HEK293 (cell line): ENCODE results near the gene CWF19L1.
A peak's percentile ranks its signal among the peaks of the same experiment; 100 is the strongest.

Source experiments
- CTCF ChIA-PET: fragments of 350-600 bp; formaldehyde crosslinking; extraction: SDS; loops from one replicate; lab custom pipeline; 2021; ENCODE audit warnings: antibody characterized with exemption; lab: Yijun Ruan, JAX
- POLR2A ChIA-PET: fragments of 300-600 bp; formaldehyde crosslinking; extraction: SDS; loops from one replicate; lab custom pipeline; 2020; ENCODE audit warnings: antibody characterized with exemption, inconsistent platforms; lab: Yijun Ruan, JAX
- H3K27ac ChIP-seq: fragments of 200-500 bp; sonication (Bioruptor generic); 2 replicates; pipeline ENCODE4 v1.5.1; 2014; ENCODE audit warnings: low read depth, low read length, control low read depth, inconsistent platforms; ENCODE audit errors: extremely low read depth
- H3K36me3 ChIP-seq, 2 experiments: fragments of 200-500 bp in 1 of 2; sonication (Bioruptor generic) in 1 of 2; 1 replicate in 1 of 2; 2 replicates in 1 of 2; pipeline ENCODE4 v1.5.1; 2014 to 2017; ENCODE audit warnings: inconsistent platforms in 2 of 2, low read length in 2 of 2; ENCODE audit not compliant: control insufficient read depth in 2 of 2, insufficient read depth in 1 of 2
- H3K4me1 ChIP-seq: fragments of 200-500 bp; sonication (Bioruptor generic); 2 replicates; pipeline ENCODE4 v1.5.1; 2014; ENCODE audit warnings: mild to moderate bottlenecking, low read length, inconsistent platforms; ENCODE audit not compliant: control insufficient read depth, insufficient read depth
- H3K4me3 ChIP-seq: 2 replicates; pipeline ENCODE4 v1.5.1; 2011; ENCODE audit warnings: low read depth, mild to moderate bottlenecking, control low read depth, low read length, moderate library complexity
- H3K9me3 ChIP-seq: fragments of 200-500 bp; sonication (Bioruptor generic); 2 replicates; pipeline ENCODE4 v1.5.1; 2014; ENCODE audit warnings: low read depth, low read length, inconsistent platforms; ENCODE audit not compliant: control insufficient read depth, insufficient read depth
- GLIS2 ChIP-seq: fragments of 450-650 bp; formaldehyde crosslinking; IDR thresholded peaks from 2 replicates; pipeline ENCODE4 v1.5.1; 2016; ENCODE audit warnings: missing biosample characterization, missing genetic modification characterization
- RBAK ChIP-seq: fragments of 450-650 bp; formaldehyde crosslinking; IDR thresholded peaks from 2 replicates; pipeline ENCODE4 v1.5.1; 2016; ENCODE audit warnings: missing biosample characterization, missing genetic modification characterization
- SALL2 ChIP-seq: fragments of 450-650 bp; formaldehyde crosslinking; IDR thresholded peaks from 2 replicates; pipeline ENCODE4 v1.5.0; 2017; ENCODE audit warnings: missing biosample characterization, mild to moderate bottlenecking, missing genetic modification characterization, borderline replicate concordance
- SP7 ChIP-seq: fragments of 450-650 bp; formaldehyde crosslinking; IDR thresholded peaks from 2 replicates; pipeline ENCODE4 v1.5.1; 2016; ENCODE audit warnings: missing biosample characterization, missing genetic modification characterization
- ZFP3 ChIP-seq: fragments of 450-650 bp; formaldehyde crosslinking; IDR thresholded peaks from 2 replicates; pipeline ENCODE4 v1.5.1; 2016; ENCODE audit warnings: low read depth, missing biosample characterization, missing genetic modification characterization
- ZNF114 ChIP-seq: fragments of 450-650 bp; formaldehyde crosslinking; IDR thresholded peaks from 2 replicates; pipeline ENCODE4 v1.5.0; 2017; ENCODE audit warnings: missing biosample characterization, missing genetic modification characterization
- ZNF157 ChIP-seq: fragments of 450-650 bp; formaldehyde crosslinking; IDR thresholded peaks from 2 replicates; pipeline ENCODE4 v1.5.1; 2016; ENCODE audit warnings: missing biosample characterization, missing genetic modification characterization
- ZNF175 ChIP-seq: fragments of 450-650 bp; formaldehyde crosslinking; IDR thresholded peaks from 2 replicates; pipeline ENCODE4 v1.5.1; 2016; ENCODE audit warnings: missing biosample characterization, missing genetic modification characterization
- ZNF18 ChIP-seq: fragments of 450-650 bp; formaldehyde crosslinking; IDR thresholded peaks from 2 replicates; pipeline ENCODE4 v1.5.1; 2016; ENCODE audit warnings: missing biosample characterization, missing genetic modification characterization
- ZNF19 ChIP-seq: fragments of 450-650 bp; formaldehyde crosslinking; IDR thresholded peaks from 2 replicates; pipeline ENCODE4; 2016; ENCODE audit warnings: missing biosample characterization, missing genetic modification characterization, low read depth
- ZNF221 ChIP-seq: fragments of 450-650 bp; formaldehyde crosslinking; IDR thresholded peaks from 2 replicates; pipeline ENCODE4 v1.5.1; 2017; ENCODE audit warnings: missing biosample characterization, missing genetic modification characterization, borderline replicate concordance
- ZNF311 ChIP-seq: fragments of 450-650 bp; formaldehyde crosslinking; IDR thresholded peaks from 2 replicates; pipeline ENCODE4 v1.5.1; 2017; ENCODE audit warnings: missing biosample characterization, missing genetic modification characterization, borderline replicate concordance
- ZNF426 ChIP-seq: fragments of 450-650 bp; formaldehyde crosslinking; IDR thresholded peaks from 2 replicates; pipeline ENCODE4 v1.5.1; 2017; ENCODE audit warnings: missing biosample characterization, missing genetic modification characterization, mild to moderate bottlenecking, inconsistent platforms, moderate library complexity
- ZNF473 ChIP-seq: fragments of 450-650 bp; formaldehyde crosslinking; IDR thresholded peaks from 2 replicates; pipeline ENCODE4 v1.5.1; 2017; ENCODE audit warnings: missing biosample characterization, missing genetic modification characterization
- ZNF571 ChIP-seq: fragments of 450-650 bp; formaldehyde crosslinking; IDR thresholded peaks from 2 replicates; pipeline ENCODE4 v1.5.0; 2017; ENCODE audit warnings: missing biosample characterization, missing genetic modification characterization
- ZNF621 ChIP-seq: fragments of 450-650 bp; formaldehyde crosslinking; IDR thresholded peaks from 2 replicates; pipeline ENCODE4 v1.5.1; 2017; ENCODE audit warnings: missing biosample characterization, missing genetic modification characterization
- ZNF704 ChIP-seq: fragments of 450-650 bp; formaldehyde crosslinking; IDR thresholded peaks from 2 replicates; pipeline ENCODE4 v1.5.1; 2016; ENCODE audit warnings: missing biosample characterization, missing genetic modification characterization
- ZSCAN16 ChIP-seq: fragments of 450-650 bp; formaldehyde crosslinking; IDR thresholded peaks from 2 replicates; pipeline ENCODE4 v1.5.1; 2016; ENCODE audit warnings: missing biosample characterization, missing genetic modification characterization
- TF ChIP-seq, protein P1 (sequence below): fragments of 450-650 bp; formaldehyde crosslinking; IDR thresholded peaks from 2 replicates; pipeline ENCODE4 v1.5.1; 2016; ENCODE audit warnings: missing biosample characterization, missing genetic modification characterization

Gene CWF19L1

GRCh38 chr10:100194711-100195110, 72.7 kb downstream of the CWF19L1 start:
- POLR2A ChIA-PET: no interaction called here
- Histone ChIP-seq H3K4me1 (no peaks in the 10 kb centered on the region), H3K27ac (no peak overlapping the region), H3K9me3 (no peaks in the 10 kb centered on the region), H3K4me3 (no peak overlapping the region), H3K36me3 (peaks cover 39 to 90% of the 10 kb centered on the region in 2 experiments)
- CTCF ChIA-PET: interaction anchor here (1.2 to 1.5 kb wide), 2 partner anchors 27 to 349 kb away, joined by 3 to 4 read pairs; no protein-coding TSS in a partner anchor
- TF ChIP-seq ZNF175 (tag by site-specific recombination): no peak
- no peak for TF ChIP-seq RBAK
- no peak for TF ChIP-seq ZNF621 (tag by site-specific recombination)
- TF ChIP-seq ZNF704 (tag by site-specific recombination): no peak
- no peak for TF ChIP-seq GLIS2 (tag by site-specific recombination)
- TF ChIP-seq ZNF18 (tag by site-specific recombination): no peak
- no peak for TF ChIP-seq ZNF221 (tag by site-specific recombination)
- no peak for TF ChIP-seq ZNF19
- no peak for TF ChIP-seq ZNF114 (tag by site-specific recombination)
- TF ChIP-seq ZFP3: no peak
- no peak for TF ChIP-seq ZNF426 (tag by site-specific recombination)
- no peak for TF ChIP-seq ZNF571
- no peak for TF ChIP-seq SALL2
- TF ChIP-seq ZNF473 (tag by site-specific recombination): no peak
- TF ChIP-seq, protein P1, sequence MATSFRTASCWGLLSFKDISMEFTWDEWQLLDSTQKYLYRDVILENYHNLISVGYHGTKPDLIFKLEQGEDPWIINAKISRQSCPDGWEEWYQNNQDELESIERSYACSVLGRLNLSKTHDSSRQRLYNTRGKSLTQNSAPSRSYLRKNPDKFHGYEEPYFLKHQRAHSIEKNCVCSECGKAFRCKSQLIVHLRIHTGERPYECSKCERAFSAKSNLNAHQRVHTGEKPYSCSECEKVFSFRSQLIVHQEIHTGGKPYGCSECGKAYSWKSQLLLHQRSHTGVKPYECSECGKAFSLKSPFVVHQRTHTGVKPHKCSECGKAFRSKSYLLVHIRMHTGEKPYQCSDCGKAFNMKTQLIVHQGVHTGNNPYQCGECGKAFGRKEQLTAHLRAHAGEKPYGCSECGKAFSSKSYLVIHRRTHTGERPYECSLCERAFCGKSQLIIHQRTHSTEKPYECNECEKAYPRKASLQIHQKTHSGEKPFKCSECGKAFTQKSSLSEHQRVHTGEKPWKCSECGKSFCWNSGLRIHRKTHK: no peak
- TF ChIP-seq ZSCAN16 (tag by site-specific recombination): no peak
- no peak for TF ChIP-seq ZNF311 (tag by site-specific recombination)
- TF ChIP-seq, all 188 proteins: peak for 0

GRCh38 chr10:100192350-100192749, 75.1 kb downstream of the CWF19L1 start:
- Histone ChIP-seq H3K4me1 (no peaks in the 10 kb centered on the region), H3K4me3 (no peak overlapping the region), H3K36me3 (peaks cover 32 to 76% of the 10 kb centered on the region in 2 experiments), H3K9me3 (no peaks in the 10 kb centered on the region), H3K27ac (no peak overlapping the region)
- CTCF ChIA-PET: no interaction called here
- POLR2A ChIA-PET: no interaction called here
- no peak for TF ChIP-seq SP7 (tag by site-specific recombination)
- TF ChIP-seq ZNF157 (tag by site-specific recombination): peak; percentile 75
